Heart left ventricle (tissue), 16 donors: Measurements from ENCODE around the gene LIF. TPM values are rescaled to one million over a fixed set of nuclear protein-coding genes. Genes with fewer than 3 reads are reported as not detected.

Source experiments
- ATAC-seq, 4 donors: fragments of 200-7000 bp; cut with Tn5 transposase; one replicate each; pipeline ENCODE4 v1.9.1; 2020 to 2022; ENCODE audit warnings: moderate library complexity in 4 of 4, mild to moderate bottlenecking in 3 of 4, moderate number of reproducible peaks in 1 of 4
- DNase-seq, 5 donors: peaks; one replicate each; pipeline ENCODE4 v3.0.0-alpha.2; 2020
- H3K27ac ChIP-seq, 12 donors: fragments of 200-600 bp; sonication (generic) in 4 of 12; one replicate each; pipeline versions ENCODE4 v1.5.0 to v1.8.0; 2016 to 2022; ENCODE audit warnings: mild to moderate bottlenecking in 2 of 12
- H3K27me3 ChIP-seq, 9 donors: fragments of 200-600 bp; sonication (generic) in 2 of 9; one replicate each; pipeline versions ENCODE4 v1.5.1 to v1.8.0; 2016 to 2022; ENCODE audit warnings: mild to moderate bottlenecking in 3 of 9
- H3K36me3 ChIP-seq, 9 donors: fragments of 200-600 bp; sonication (generic) in 2 of 9; one replicate each; pipeline versions ENCODE4 v1.5.0 to v1.8.0; 2018 to 2022; ENCODE audit warnings: mild to moderate bottlenecking in 2 of 9
- H3K4me1 ChIP-seq, 12 donors: fragments of 200-600 bp; sonication (generic) in 4 of 12; one replicate each; pipeline versions ENCODE4 v1.5.0 to v1.8.0; 2016 to 2022; ENCODE audit warnings: mild to moderate bottlenecking in 3 of 12
- H3K4me3 ChIP-seq, 12 donors: fragments of 200-600 bp; sonication (generic) in 4 of 12; one replicate each; pipeline versions ENCODE4 v1.5.0 to v1.8.0; 2017 to 2022; ENCODE audit warnings: mild to moderate bottlenecking in 9 of 12, moderate library complexity in 4 of 12
- H3K9me3 ChIP-seq, 12 donors: fragments of 200-600 bp; sonication (generic) in 4 of 12; one replicate each; pipeline versions ENCODE4 v1.5.0 to v1.8.0; 2016 to 2022; ENCODE audit warnings: mild to moderate bottlenecking in 1 of 12
- POLR2A ChIP-seq, 2 donors: fragments of 450-650 bp; IDR thresholded peaks; one replicate each; pipeline ENCODE4 v1.6.1; 2017; ENCODE audit warnings: antibody characterized with exemption in 2 of 2, mild to moderate bottlenecking in 2 of 2, moderate library complexity in 2 of 2
- WGBS, 4 donors: extraction: QIAGEN DNeasy Blood & Tissue Kit in 2 of 4; methylation state at CpG; one replicate each; pipeline versions ENCODE4 v1.1.5 to v1.1.7; 2013 to 2018; 5-methylcytosine and 5-hydroxymethylcytosine counted together
- intact Hi-C, 10 donors: fragments of 100-400 bp; cut with DNase I; formaldehyde crosslinking; loops; one replicate each; pipeline versions ENCODE4 v1.11.1 to v1.14.2; 2022
- polyA plus RNA-seq, 2 donors: library from polyadenylated mRNA; stranded (reverse); fragments of 200-250 nt; gene quantifications; one replicate each; pipeline ENCODE4 v1.2.3, GENCODE V29; 2013
- total RNA-seq, 9 donors: library from RNA; depleted of rRNA in 2 of 9; stranded (reverse); fragments of >200 nt in 2 of 9; fragmentation: NEBNext Ultra II Directional in 3 of 9; extraction: Animal tissue kit (Norgen Biotek cat#: 25700) in 3 of 9; gene quantifications; one replicate each; pipeline versions ENCODE4 v1.1.0 to v1.2.4, GENCODE V29; 2016 to 2023
- TF ChIP-seq, protein P1 (sequence below), 12 donors: fragments of 200-600 bp; sonication (generic) in 4 of 12; IDR thresholded peaks; one replicate each; pipeline versions ENCODE4 v1.5.0 to v1.8.0; 2018 to 2022; ENCODE audit warnings: antibody characterized with exemption in 12 of 12, mild to moderate bottlenecking in 5 of 12
- donor health status: ischemic (EF 13 %, LVEDD 7.1; RV severe dilation, severe dysfunction).
- donor health status: healthy with polysubstance abuse.
- donor health status: DM: no; HTN: yes; CAD: no.
- donor health status: DM: no; HTN: no; CAD: no.
- donor health status: ischemic (EF 25% LVEDD 6.9; RV normal size, moderate dysfunction).
- donor health status: ischemic (EF 25% LVEDD 5.7; RV mildly dilated, moderate dysfunction).
- donor health status: healthy.
- donor health status: DM: yes; HTN: yes; CAD: no.
- donor health status: ischemic (EF 35%, LVEDD 5.7; RV mildly dilated, moderate dysfunction).
- donor health status: nonischemic (EF 11% LVEDD 7.7; RV severe dilation, severe dysfunction).
- donor health status: DM: yes; HTN: yes; CAD: no.
- donor health status: PGD.
- donor health status: ischemic (EF 29% LVEDD 5.4; RV normal size, mild dysfunction).
- donor health status: nonischemic (EF 23%, LVEDD 6.1; RV moderate dilation, normal function).

The LIF gene
- total and polyA plus RNA-seq, 11 donors = 0.12 to 11.6 (median 0.67) TPM; not detected in 1

DNA sequence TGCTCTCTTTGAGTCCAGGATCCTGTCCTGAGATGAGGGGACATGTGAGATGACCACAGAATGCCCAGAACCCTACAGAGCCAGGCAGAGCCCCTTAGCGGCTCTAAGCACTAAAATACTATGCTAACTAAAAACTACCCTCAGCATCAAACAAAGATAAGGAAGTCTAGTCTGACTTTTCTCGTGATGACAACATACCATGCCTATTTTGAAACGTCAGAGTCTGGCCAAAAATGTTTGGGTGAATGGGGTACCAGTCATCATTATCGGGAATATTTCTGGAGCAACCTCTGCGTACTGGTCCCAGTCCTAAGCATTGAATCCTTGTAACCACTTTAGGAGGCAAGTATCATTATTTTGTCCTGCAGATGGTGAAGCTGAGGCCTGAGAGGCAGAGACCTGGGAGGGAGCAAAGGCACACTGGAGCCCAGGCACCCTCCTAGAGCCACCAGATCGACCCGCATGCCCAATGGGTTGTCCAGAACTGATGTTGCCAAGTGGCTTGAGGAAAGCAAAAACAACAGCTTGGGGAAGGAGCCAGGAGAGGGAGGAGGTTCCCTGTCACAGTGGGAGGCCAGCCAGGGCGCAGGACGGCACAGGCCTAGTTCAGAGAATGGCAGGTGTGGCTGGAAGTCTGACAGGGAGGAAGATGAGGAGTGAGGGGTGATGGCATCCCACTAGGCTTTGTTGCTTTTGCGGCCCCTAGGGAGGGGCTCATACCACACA lies 27.3 kb upstream of the LIF start:
- no peak for TF ChIP-seq POLR2A (IDR thresholded peaks at IDR 0.05)
- TF ChIP-seq, protein P1, sequence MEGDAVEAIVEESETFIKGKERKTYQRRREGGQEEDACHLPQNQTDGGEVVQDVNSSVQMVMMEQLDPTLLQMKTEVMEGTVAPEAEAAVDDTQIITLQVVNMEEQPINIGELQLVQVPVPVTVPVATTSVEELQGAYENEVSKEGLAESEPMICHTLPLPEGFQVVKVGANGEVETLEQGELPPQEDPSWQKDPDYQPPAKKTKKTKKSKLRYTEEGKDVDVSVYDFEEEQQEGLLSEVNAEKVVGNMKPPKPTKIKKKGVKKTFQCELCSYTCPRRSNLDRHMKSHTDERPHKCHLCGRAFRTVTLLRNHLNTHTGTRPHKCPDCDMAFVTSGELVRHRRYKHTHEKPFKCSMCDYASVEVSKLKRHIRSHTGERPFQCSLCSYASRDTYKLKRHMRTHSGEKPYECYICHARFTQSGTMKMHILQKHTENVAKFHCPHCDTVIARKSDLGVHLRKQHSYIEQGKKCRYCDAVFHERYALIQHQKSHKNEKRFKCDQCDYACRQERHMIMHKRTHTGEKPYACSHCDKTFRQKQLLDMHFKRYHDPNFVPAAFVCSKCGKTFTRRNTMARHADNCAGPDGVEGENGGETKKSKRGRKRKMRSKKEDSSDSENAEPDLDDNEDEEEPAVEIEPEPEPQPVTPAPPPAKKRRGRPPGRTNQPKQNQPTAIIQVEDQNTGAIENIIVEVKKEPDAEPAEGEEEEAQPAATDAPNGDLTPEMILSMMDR (IDR thresholded peaks at IDR 0.05) = no peak
- Histone ChIP-seq H3K27ac (no peak overlapping the region), H3K27me3 (no peaks in the 10 kb centered on the region), H3K4me1 (peaks cover 0 to 81% (median 7%) of the 10 kb centered on the region in 12 donors), H3K4me3 (no peak overlapping the region), H3K36me3 (no peaks in the 10 kb centered on the region), H3K9me3 (no peaks in the 10 kb centered on the region)
- no peak for ATAC-seq
- no peak for DNase-seq
- intact Hi-C loops = no loop called here
- 54 to 67% (median 60%) methylated on average over 10 of the region's 10 CpGs for WGBS, 4 donors

DNA sequence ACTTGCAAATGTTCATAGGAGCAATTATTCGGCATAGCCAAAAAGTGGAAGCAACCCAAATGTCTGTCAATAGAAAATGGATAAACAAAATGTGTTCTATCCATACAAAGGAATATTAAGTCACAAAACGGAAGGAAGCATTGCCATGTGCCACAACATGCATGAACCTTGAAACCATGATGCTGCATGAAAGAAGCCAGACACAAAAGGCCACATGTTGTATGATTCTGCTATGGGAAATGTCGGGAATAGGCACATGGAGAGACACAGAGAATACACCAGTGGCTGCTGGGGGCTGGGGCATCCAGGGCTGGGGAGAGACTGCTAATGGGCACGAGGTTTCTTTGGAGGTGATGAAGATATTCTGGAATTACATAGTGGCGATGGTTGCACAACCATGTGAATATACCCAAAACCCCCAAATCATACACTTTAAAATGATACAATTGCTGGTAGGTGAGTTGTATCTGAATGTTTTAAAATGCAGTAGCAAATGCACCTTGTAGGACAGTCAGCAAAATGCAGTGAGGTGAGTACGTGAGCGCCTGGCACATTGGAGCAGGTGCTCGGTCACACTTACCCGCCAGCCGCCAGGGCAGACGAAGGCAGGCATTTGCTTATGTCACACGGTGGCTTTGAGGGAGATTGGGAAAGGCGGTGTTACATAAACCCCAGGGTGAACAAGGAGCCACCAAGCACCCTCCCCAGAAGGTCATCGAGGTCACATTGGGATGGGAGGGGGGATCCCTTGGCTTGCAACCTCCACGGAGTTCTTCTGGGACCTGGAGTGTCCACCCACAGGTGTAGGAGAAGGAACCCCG lies 26.4 kb upstream of the LIF start:
- no peaks in the 10 kb centered on the region for H3K27me3 ChIP-seq
- TF ChIP-seq POLR2A (IDR thresholded peaks at IDR 0.05) = no peak
- TF ChIP-seq, protein P1 (IDR thresholded peaks at IDR 0.05) = no peak
- DNase-seq (no peak), ATAC-seq (no peak)
- H3K4me1 ChIP-seq = peaks cover 0 to 79% (median 4%) of the 10 kb centered on the region in 12 donors
- intact Hi-C loops = no loop called here
- H3K9me3 ChIP-seq = no peaks in the 10 kb centered on the region
- no peaks in the 10 kb centered on the region for H3K36me3 ChIP-seq
- H3K4me3 ChIP-seq = no peak overlapping the region
- WGBS, 4 donors = 81 to 86% (median 82%) methylated on average over 14 to 16 of the region's 16 CpGs
- no peak overlapping the region for H3K27ac ChIP-seq

DNA sequence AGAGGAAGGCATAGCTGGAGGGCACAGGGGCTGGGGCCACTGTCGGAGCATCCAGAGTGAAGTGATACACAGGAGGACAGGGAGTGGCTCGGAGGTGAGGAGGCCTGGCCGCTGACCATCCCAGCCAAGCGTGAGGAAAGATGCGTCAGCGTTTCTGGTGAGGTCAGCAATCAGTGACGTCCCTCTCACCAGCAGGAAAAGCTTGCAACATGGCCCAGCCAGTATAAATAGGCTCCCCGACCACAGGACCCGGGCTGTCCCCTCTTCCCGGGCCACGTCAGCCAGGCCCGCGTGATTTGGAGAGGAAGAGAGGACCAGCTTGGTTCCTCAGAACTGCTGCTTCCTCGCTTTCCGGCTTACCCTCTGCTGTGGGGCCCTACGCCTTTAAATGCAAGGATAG lies 24.3 kb upstream of the LIF start:
- intact Hi-C loops = no loop called here
- peak; percentile 46 to 79 (median 64) for ATAC-seq
- Histone ChIP-seq H3K27me3 (no peaks in the 10 kb centered on the region), H3K36me3 (no peaks in the 10 kb centered on the region), H3K9me3 (no peaks in the 10 kb centered on the region), H3K4me3 (no peak overlapping the region), H3K4me1 (peaks cover 0 to 65% (median 0%) of the 10 kb centered on the region in 12 donors), H3K27ac (peak overlapping the region in 4 of 12 donors; percentile 38 to 78 (median 51))
- 64 to 70% (median 66%) methylated on average over 13 to 16 of the region's 16 CpGs for whole genome bisulfite sequencing, 4 donors
- DNase-seq = peak; percentile 74 to 89 (median 78)
- no peak for TF ChIP-seq POLR2A (IDR thresholded peaks at IDR 0.05)
- TF ChIP-seq, protein P1 (IDR thresholded peaks at IDR 0.05) = no peak

DNA sequence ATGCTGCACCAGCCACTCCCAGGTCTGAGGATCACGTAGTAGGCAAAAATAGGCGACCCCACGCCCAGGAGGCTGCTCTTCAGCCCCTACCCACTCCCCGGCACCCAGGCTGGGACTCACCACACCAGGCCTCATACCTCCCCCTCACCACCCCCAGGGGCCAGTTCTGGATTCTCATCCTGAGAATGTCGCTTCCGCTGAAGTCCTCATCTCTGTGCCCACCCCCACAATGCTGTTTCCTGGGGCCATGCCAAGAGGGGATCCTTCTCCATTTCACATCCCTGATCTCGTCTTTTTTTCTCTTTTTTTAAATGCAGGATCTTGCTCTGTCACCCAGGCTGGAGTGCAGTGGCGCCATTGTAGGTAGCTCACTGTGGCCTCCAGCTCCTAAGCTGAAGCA lies 21.8 kb upstream of the LIF start:
- Histone ChIP-seq H3K27me3 (peaks cover 0 to 1% (median 0%) of the 10 kb centered on the region in 9 donors), H3K36me3 (no peaks in the 10 kb centered on the region), H3K9me3 (no peaks in the 10 kb centered on the region), H3K27ac (peak overlapping the region in 2 of 12 donors; percentile 69 to 96), H3K4me1 (peaks cover 0 to 63% (median 0%) of the 10 kb centered on the region in 12 donors), H3K4me3 (no peak overlapping the region)
- ATAC-seq = no peak
- 82 to 93% (median 87%) methylated on average over 8 of the region's 8 CpGs for WGBS, 4 donors
- TF ChIP-seq, protein P1 (IDR thresholded peaks at IDR 0.05) = no peak
- TF ChIP-seq POLR2A (IDR thresholded peaks at IDR 0.05) = no peak
- DNase-seq = no peak
- intact Hi-C loops = loop anchor here in 2 of 10 donors (10.0 kb wide), 1 partner anchor 216 kb away; no protein-coding TSS in a partner anchor
